PC-3 (cell line): ENCODE results near the gene ZNF354C. TPM values are rescaled to one million over a fixed set of nuclear protein-coding genes. Genes with fewer than 3 reads are reported as not detected.
A peak's percentile ranks its signal among the peaks of the same experiment; 100 is the strongest.

Experiments used
- ATAC-seq: fragments of 200-7000 bp; cut with Tn5 transposase; 2 replicates; pipeline ENCODE4 v1.9.1; 2020; ENCODE audit warnings: mild to moderate bottlenecking, moderate library complexity
- BruUV-seq: library from RNA; stranded (reverse); fragments of 400-500 nt; replicated peaks from 2 replicates; lab custom pipeline; 2021; lab: Mats Ljungman, UMichigan
- CTCF ChIA-PET: fragments of 300-600 bp; sonication (Branson Sonifier 250); formaldehyde crosslinking; loops from one replicate; lab custom pipeline; 2022; ENCODE audit warnings: antibody characterized with exemption; lab: Charles Lee
- POLR2A ChIA-PET: fragments of 300-600 bp; sonication (Branson Sonifier 250); formaldehyde crosslinking; loops from one replicate; lab custom pipeline; 2022; ENCODE audit warnings: antibody characterized with exemption; ENCODE audit not compliant: unreplicated experiment; lab: Charles Lee
- DNase-seq: peaks from one replicate; pipeline ENCODE4 v3.0.0-alpha.2; 2015
- H2AFZ ChIP-seq: fragments of 300-600 bp; sonication (generic); 2 replicates; pipeline ENCODE4 v1.6.0; 2016; ENCODE audit warnings: antibody characterized with exemption, low read length
- H3F3A ChIP-seq: fragments of 300-600 bp; sonication (generic); one replicate; pipeline ENCODE4 v1.6.0; 2017; ENCODE audit warnings: antibody characterized with exemption, low read length, control low read depth, mild to moderate bottlenecking; ENCODE audit not compliant: unreplicated experiment
- H3K27ac ChIP-seq: fragments of 300-600 bp; sonication (generic); 2 replicates; pipeline ENCODE4 v1.5.1; 2016; ENCODE audit warnings: mild to moderate bottlenecking, low read length
- H3K27me3 ChIP-seq: fragments of 300-600 bp; sonication (generic); 2 replicates; pipeline ENCODE4 v1.6.1; 2016; ENCODE audit warnings: low read length, mixed read lengths
- H3K36me3 ChIP-seq: fragments of 300-600 bp; sonication (generic); 2 replicates; pipeline ENCODE4 v1.6.1; 2016; ENCODE audit warnings: low read depth, mixed run types, low read length, mixed read lengths
- H3K4me1 ChIP-seq: fragments of 300-600 bp; sonication (generic); 2 replicates; pipeline ENCODE4 v1.5.1; 2016; ENCODE audit warnings: low read length; ENCODE audit not compliant: insufficient read depth
- H3K4me2 ChIP-seq: fragments of 300-600 bp; sonication (generic); 2 replicates; pipeline ENCODE4 v1.6.0; 2016; ENCODE audit warnings: low read length
- H3K4me3 ChIP-seq: fragments of 300-600 bp; sonication (generic); 2 replicates; pipeline ENCODE4 v1.5.1; 2016; ENCODE audit warnings: mild to moderate bottlenecking, low read length, mixed read lengths
- H3K79me2 ChIP-seq: fragments of 300-600 bp; sonication (generic); 2 replicates; pipeline ENCODE4 v1.6.1; 2017; ENCODE audit warnings: low read length, mixed read lengths
- H3K9ac ChIP-seq: fragments of 300-600 bp; sonication (generic); 2 replicates; pipeline ENCODE4 v1.6.0; 2016; ENCODE audit warnings: mild to moderate bottlenecking, low read length
- H3K9me2 ChIP-seq: fragments of 300-600 bp; sonication (generic); replicated peaks from 2 replicates; pipeline ENCODE4 v1.6.1; 2016; ENCODE audit warnings: mixed run types, low read length, mixed read lengths
- H3K9me3 ChIP-seq: fragments of 300-600 bp; sonication (generic); 2 replicates; pipeline ENCODE4 v1.6.1; 2016; ENCODE audit warnings: low read length, mixed read lengths
- H4K20me1 ChIP-seq: fragments of 300-600 bp; sonication (generic); 2 replicates; pipeline ENCODE4 v1.6.1; 2016; ENCODE audit warnings: low read length, mixed read lengths
- CTCF ChIP-seq: fragments of 300-600 bp; sonication (generic); conservative IDR thresholded peaks from 2 replicates; pipeline ENCODE4 v1.5.1; 2017; ENCODE audit warnings: antibody characterized with exemption, low read depth, mild to moderate bottlenecking, low read length
- EZH2 ChIP-seq: fragments of 300-600 bp; sonication (generic); IDR thresholded peaks from one replicate; pipeline ENCODE4 v1.6.1; 2017; ENCODE audit warnings: antibody characterized with exemption, mild to moderate bottlenecking, low read length; ENCODE audit not compliant: unreplicated experiment
- EZH2phosphoT487 ChIP-seq: fragments of 300-600 bp; sonication (generic); IDR thresholded peaks from 2 replicates; pipeline ENCODE4 v1.6.1; 2018; ENCODE audit warnings: mild to moderate bottlenecking, antibody characterized with exemption, low read length, borderline replicate concordance
- intact Hi-C: fragments of 100-400 bp; cut with micrococcal nuclease; formaldehyde crosslinking; loops from 2 replicates; pipeline ENCODE4 v1.9.0; 2023
- total RNA-seq: library from RNA; depleted of rRNA; stranded (reverse); fragments of >200 nt; gene quantifications from 2 replicates; pipeline ENCODE4 v1.2.3, GENCODE V29; 2014

Gene ZNF354C
- total RNA-seq, 1 experiment from 2014 or later, result not detected

- ChIA-PET POLR2A (no interaction called here), CTCF (no interaction called here)
- no peaks in the 10 kb centered on the region for H3K36me3 ChIP-seq
- no peak overlapping the region for H3K27ac ChIP-seq
- DNase-seq (no peak), ATAC-seq (no peak)
- no peak for TF ChIP-seq CTCF
- no peak for TF ChIP-seq EZH2phosphoT487
- no peak for TF ChIP-seq EZH2
- intact Hi-C loops, result no loop called here
- BruUV-seq, result no TSS peak
- no peak overlapping the region for H3K4me2 ChIP-seq
- H3K4me3 ChIP-seq, result no peak overlapping the region
- H3K9ac ChIP-seq, result no peak overlapping the region
- no peaks in the 10 kb centered on the region for H3K79me2 ChIP-seq
- no peaks in the 10 kb centered on the region for H4K20me1 ChIP-seq
- H3F3A ChIP-seq, result no peaks in the 10 kb centered on the region
- H3K27me3 ChIP-seq, result no peaks in the 10 kb centered on the region
- H3K4me1 ChIP-seq, result no peaks in the 10 kb centered on the region
- H3K9me3 ChIP-seq, result peaks cover 32% of the 10 kb centered on the region; the same call in 1 of the 2 replicates
- no peaks in the 10 kb centered on the region for H3K9me2 ChIP-seq
- H2AFZ ChIP-seq, result no peak overlapping the region
These were observed 27.1 kb upstream of the ZNF354C start for GRCh38 chr5:179033004-179033580.

GRCh38 chr5:179044765-179045164 is 15.4 kb upstream of the ZNF354C start:
- Histone ChIP-seq H3K4me2 (no peak overlapping the region), H3F3A (no peaks in the 10 kb centered on the region), H3K4me3 (no peak overlapping the region), H3K27me3 (no peaks in the 10 kb centered on the region), H2AFZ (no peak overlapping the region), H3K9me3 (0 out of 2 replicates have a peak, but pooled peaks cover 3% of the 10 kb centered on the region), H4K20me1 (no peaks in the 10 kb centered on the region), H3K9me2 (no peaks in the 10 kb centered on the region), H3K27ac (no peak overlapping the region), H3K9ac (no peak overlapping the region), H3K79me2 (no peaks in the 10 kb centered on the region), H3K4me1 (no peaks in the 10 kb centered on the region), H3K36me3 (no peaks in the 10 kb centered on the region)
- no TSS peak for BruUV-seq
- intact Hi-C loops, result no loop called here
- ATAC-seq, result no peak
- no peak for TF ChIP-seq CTCF
- TF ChIP-seq EZH2, result no peak
- TF ChIP-seq EZH2phosphoT487, result no peak
- no peak for DNase-seq
- ChIA-PET POLR2A (no interaction called here), CTCF (no interaction called here)

GRCh38 chr5:179051784-179052183 is 8.4 kb upstream of the ZNF354C start:
- Histone ChIP-seq H3K9me2 (no peaks in the 10 kb centered on the region), H3K4me2 (no peak overlapping the region), H4K20me1 (no peaks in the 10 kb centered on the region), H3K9ac (no peak overlapping the region), H3K4me3 (no peak overlapping the region), H3K79me2 (no peaks in the 10 kb centered on the region), H3K27ac (no peak overlapping the region), H3K36me3 (no peaks in the 10 kb centered on the region), H3F3A (no peaks in the 10 kb centered on the region), H3K4me1 (no peaks in the 10 kb centered on the region), H2AFZ (no peak overlapping the region), H3K27me3 (no peaks in the 10 kb centered on the region), H3K9me3 (no peaks in the 10 kb centered on the region)
- DNase-seq, result peak; percentile 3
- CTCF ChIA-PET, result no interaction called here
- POLR2A ChIA-PET, result no interaction called here
- no TSS peak for BruUV-seq
- no peak for ATAC-seq
- TF ChIP-seq CTCF, result no peak
- intact Hi-C loops, result no loop called here
